H9 (cell line): ENCODE measurements around the gene FAM120A. TPM values are rescaled to one million over a fixed set of nuclear protein-coding genes. Genes with fewer than 3 reads are reported as not detected.

ENCODE experiments used
- DNase-seq: peaks from one replicate; pipeline ENCODE4 v3.0.0-alpha.2; 2017
- H2AFZ ChIP-seq: one replicate; pipeline ENCODE4 v1.6.1; 2013; ENCODE audit warnings: mild to moderate bottlenecking, low read length, control low read depth, moderate library complexity
- H2AK5ac ChIP-seq: 2 replicates; pipeline ENCODE4 v1.6.1; 2013; ENCODE audit warnings: low read length, control low read depth, mixed read lengths; ENCODE audit not compliant: insufficient read length
- H2BK120ac ChIP-seq: one replicate; pipeline ENCODE4 v1.6.1; 2013; ENCODE audit warnings: low read depth, mild to moderate bottlenecking, low read length, control low read depth, inconsistent platforms; ENCODE audit not compliant: poor library complexity, severe bottlenecking
- H2BK12ac ChIP-seq: 2 replicates; pipeline ENCODE4 v1.6.1; 2013; ENCODE audit warnings: low read length, control low read depth, mixed read lengths, low read depth; ENCODE audit not compliant: insufficient read length
- H2BK15ac ChIP-seq: 2 replicates; pipeline ENCODE4 v1.6.1; 2013; ENCODE audit warnings: low read depth, low read length, control low read depth
- H2BK20ac ChIP-seq: one replicate; pipeline ENCODE4 v1.6.1; 2013; ENCODE audit warnings: low read depth, mild to moderate bottlenecking, low read length, control low read depth, inconsistent platforms; ENCODE audit not compliant: poor library complexity, severe bottlenecking
- H2BK5ac ChIP-seq: 2 replicates; pipeline ENCODE4 v1.6.1; 2013; ENCODE audit warnings: low read length, control low read depth, mixed read lengths; ENCODE audit not compliant: insufficient read length
- H3K14ac ChIP-seq: 2 replicates; pipeline ENCODE4 v1.6.1; 2013; ENCODE audit warnings: low read length, control low read depth; ENCODE audit not compliant: insufficient read depth
- H3K18ac ChIP-seq: 2 replicates; pipeline ENCODE4 v1.6.1; 2013; ENCODE audit warnings: low read depth, mild to moderate bottlenecking, mixed read lengths, low read length, control low read depth; ENCODE audit not compliant: insufficient read length
- H3K23ac ChIP-seq: 2 replicates; pipeline ENCODE4 v1.6.1; 2013; ENCODE audit warnings: low read length, control low read depth, mixed read lengths, low read depth; ENCODE audit not compliant: insufficient read length
- H3K23me2 ChIP-seq: 2 replicates; pipeline ENCODE4 v1.6.1; 2013; ENCODE audit warnings: low read depth, mild to moderate bottlenecking, mixed read lengths, low read length, control low read depth; ENCODE audit not compliant: insufficient read length, poor library complexity, severe bottlenecking
- H3K27ac ChIP-seq: 2 replicates; pipeline ENCODE4 v1.5.1; 2013; ENCODE audit warnings: low read length, control low read depth, mixed read lengths, low read depth; ENCODE audit not compliant: insufficient read length
- H3K27me3 ChIP-seq: 2 replicates; pipeline ENCODE4 v1.6.1; 2013; ENCODE audit warnings: low read length, control low read depth, inconsistent platforms; ENCODE audit not compliant: insufficient read depth
- H3K4ac ChIP-seq: 2 replicates; pipeline ENCODE4 v1.6.1; 2013; ENCODE audit warnings: low read depth, mild to moderate bottlenecking, control low read depth, inconsistent platforms, low read length, moderate library complexity
- H3K4me1 ChIP-seq: 2 replicates; pipeline ENCODE4 v1.6.1; 2013; ENCODE audit warnings: low read length, control low read depth, inconsistent platforms; ENCODE audit not compliant: insufficient read depth
- H3K4me2 ChIP-seq: 2 replicates; pipeline ENCODE4 v1.6.1; 2013; ENCODE audit warnings: low read length, control low read depth, mixed read lengths; ENCODE audit not compliant: insufficient read length, insufficient read depth
- H3K56ac ChIP-seq: 2 replicates; pipeline ENCODE4 v1.6.1; 2013; ENCODE audit warnings: low read depth, mild to moderate bottlenecking, mixed read lengths, low read length, control low read depth; ENCODE audit not compliant: insufficient read length
- H3K79me1 ChIP-seq: 2 replicates; pipeline ENCODE4 v1.6.1; 2013; ENCODE audit warnings: low read depth, mild to moderate bottlenecking, moderate library complexity, low read length, control low read depth, inconsistent platforms; ENCODE audit not compliant: insufficient read depth, poor library complexity, severe bottlenecking
- H3K79me2 ChIP-seq: 2 replicates; pipeline ENCODE4 v1.6.1; 2013; ENCODE audit warnings: low read length, control low read depth, inconsistent platforms; ENCODE audit not compliant: insufficient read depth
- H3K9ac ChIP-seq: 2 replicates; pipeline ENCODE4 v1.6.1; 2013; ENCODE audit warnings: low read length, control low read depth, mixed read lengths; ENCODE audit not compliant: insufficient read length; ENCODE audit errors: extremely low read depth
- H3K9me3 ChIP-seq: one replicate; pipeline ENCODE4 v1.6.1; 2013; ENCODE audit warnings: low read depth, low read length, inconsistent platforms; ENCODE audit not compliant: control insufficient read depth
- H3T11ph ChIP-seq: one replicate; pipeline ENCODE4 v1.6.1; 2013; ENCODE audit warnings: mild to moderate bottlenecking, low read length, control low read depth, inconsistent platforms
- H4K20me1 ChIP-seq: one replicate; pipeline ENCODE4 v1.6.1; 2013; ENCODE audit not compliant: control insufficient read depth, insufficient read length, insufficient read depth
- H4K5ac ChIP-seq: 2 replicates; pipeline ENCODE4 v1.6.1; 2013; ENCODE audit warnings: low read depth, mild to moderate bottlenecking, mixed read lengths, low read length, control low read depth; ENCODE audit not compliant: insufficient read length
- H4K8ac ChIP-seq: replicated peaks from 2 replicates; pipeline ENCODE4 v1.6.1; 2013; ENCODE audit warnings: low read length, control low read depth, mixed read lengths, low read depth; ENCODE audit not compliant: insufficient read length
- H4K91ac ChIP-seq: 2 replicates; pipeline ENCODE4 v1.6.1; 2013; ENCODE audit warnings: low read depth, mild to moderate bottlenecking, moderate library complexity, mixed read lengths, low read length, control low read depth; ENCODE audit not compliant: insufficient read length
- H3K27ac Mint-ChIP-seq, 3 experiments: 2 replicates in 2 of 3; 3 replicates in 1 of 3; pipeline ENCODE4 v1.8.0; 2020 to 2021; ENCODE audit warnings: mixed read lengths in 3 of 3, mild to moderate bottlenecking in 1 of 3, moderate library complexity in 1 of 3
- H3K27me3 Mint-ChIP-seq: 2 replicates; pipeline ENCODE4 v1.8.0; 2021; ENCODE audit warnings: low read depth, mild to moderate bottlenecking, moderate library complexity, mixed read lengths
- H3K36me3 Mint-ChIP-seq, 3 experiments: 2 replicates in 2 of 3; 3 replicates in 1 of 3; pipeline ENCODE4 v1.8.0; 2020 to 2021; ENCODE audit warnings: low read depth in 3 of 3, mixed read lengths in 3 of 3; ENCODE audit not compliant: insufficient read depth in 1 of 3
- H3K4me1 Mint-ChIP-seq, 2 experiments: 2 replicates each; pipeline ENCODE4 v1.8.0; 2020; ENCODE audit warnings: mixed read lengths in 2 of 2
- H3K4me3 Mint-ChIP-seq, 2 experiments: 2 replicates in 1 of 2; 3 replicates in 1 of 2; pipeline ENCODE4 v1.8.0; 2020 to 2021; ENCODE audit warnings: mild to moderate bottlenecking in 2 of 2, mixed read lengths in 2 of 2, moderate library complexity in 1 of 2
- H3K9me3 Mint-ChIP-seq, 2 experiments: 2 replicates in 1 of 2; 3 replicates in 1 of 2; pipeline ENCODE4 v1.8.0; 2020; ENCODE audit warnings: mild to moderate bottlenecking in 2 of 2, mixed read lengths in 2 of 2, moderate library complexity in 1 of 2
- CTCF ChIP-seq: fragments of 200-600 bp; sonication (generic); conservative IDR thresholded peaks from 3 replicates; pipeline ENCODE4 v1.8.0; 2021; ENCODE audit warnings: antibody characterized with exemption, mild to moderate bottlenecking
- WGBS: extraction: QIAGEN DNeasy Blood & Tissue Kit; methylation state at CpG from one replicate; pipeline ENCODE4 v1.1.7; 2013; ENCODE audit warnings: missing lambda C conversion rate, low lambda C conversion rate, mixed read lengths; ENCODE audit not compliant: insufficient read length; ENCODE audit errors: extremely low coverage; 5-methylcytosine and 5-hydroxymethylcytosine counted together
- total RNA-seq: library from RNA; stranded (reverse); gene quantifications from 2 replicates; pipeline ENCODE4 v1.2.1, GENCODE V29; 2021

Gene FAM120A
- total RNA-seq, 1 experiment from 2014 or later: 57.7 TPM

GRCh38 chr9:93480262-93480661 lies 28.8 kb downstream of the FAM120A start:
- no peak for TF ChIP-seq CTCF
- peaks cover 5% of the 10 kb centered on the region for H3K79me1 ChIP-seq
- H3K27ac ChIP-seq: no peak overlapping the region
- no peak overlapping the region for H4K8ac ChIP-seq
- Mint-ChIP-seq H3K9me3 (no peaks in the 10 kb centered on the region), H3K4me3 (no peak overlapping the region), H3K4me1 (peaks cover 18 to 29% of the 10 kb centered on the region in 2 experiments), H3K36me3 (peaks cover 10 to 31% (median 19%) of the 10 kb centered on the region in 3 experiments; a peak in 6 of 7 replicates), H3K27ac (peak overlapping the region in 2 of 3 experiments; percentile 26 to 69; a peak in 3 of 7 replicates), H3K27me3 (no peaks in the 10 kb centered on the region)
- H2BK5ac ChIP-seq: no peak overlapping the region
- no peaks in the 10 kb centered on the region for H4K20me1 ChIP-seq
- H3K14ac ChIP-seq: no peak overlapping the region
- no peak overlapping the region for H4K5ac ChIP-seq
- no peak overlapping the region for H3K4me2 ChIP-seq
- no peaks in the 10 kb centered on the region for H3K23me2 ChIP-seq
- no peak overlapping the region for H3K23ac ChIP-seq
- peaks cover 2% of the 10 kb centered on the region; the same call in 1 of the 2 replicates for H3K79me2 ChIP-seq
- no peak overlapping the region for H3K4ac ChIP-seq
- H4K91ac ChIP-seq: no peak overlapping the region
- H2BK12ac ChIP-seq: no peak overlapping the region
- no peak overlapping the region for H3K18ac ChIP-seq
- H2AFZ ChIP-seq: no peak overlapping the region
- no peak overlapping the region for H2BK15ac ChIP-seq
- DNase-seq: no peak
- no peak overlapping the region for H2AK5ac ChIP-seq
- H2BK120ac ChIP-seq: no peak overlapping the region
- no peak overlapping the region for H2BK20ac ChIP-seq
- WGBS: no CpG with 5 or more reads among the region's 4 CpGs
- H3T11ph ChIP-seq: no peak overlapping the region
- no peaks in the 10 kb centered on the region for H3K9me3 ChIP-seq
- no peak overlapping the region for H3K9ac ChIP-seq
- H3K27me3 ChIP-seq: no peaks in the 10 kb centered on the region
- H3K4me1 ChIP-seq: no peaks in the 10 kb centered on the region
- H3K56ac ChIP-seq: no peak overlapping the region
